Activated naive CD4-positive, alpha-beta T cell treated with anti-CD3 and anti-CD28 coated beads, Interleukin-2, amount 50 U/mL, for 16 hours (primary cell): ENCODE measurements around the gene MCTP1.

ENCODE experiments used
- DNase-seq: peaks from one replicate; pipeline ENCODE4 v3.0.0-alpha.2; 2020

Gene MCTP1

GRCh38 chr5:94928891-94929290 lies 356.0 kb downstream of the MCTP1 start:
- no peak for DNase-seq

GRCh38 chr5:94920570-94920969 lies 364.3 kb downstream of the MCTP1 start:
- no peak for DNase-seq

- no peak for DNase-seq
Observed at GRCh38 chr5:94916619-94917018, 368.3 kb downstream of the MCTP1 start.

- no peak for DNase-seq
Observed at GRCh38 chr5:94911276-94911675, 373.6 kb downstream of the MCTP1 start.

- DNase-seq: no peak
Observed at GRCh38 chr5:94910721-94911120, 374.2 kb downstream of the MCTP1 start.

- DNase-seq: no peak
Observed at GRCh38 chr5:94908889-94909480, 375.9 kb downstream of the MCTP1 start.

- no peak for DNase-seq
Observed at GRCh38 chr5:94906750-94907149, 378.1 kb downstream of the MCTP1 start.

GRCh38 chr5:94903726-94904125 lies 381.2 kb downstream of the MCTP1 start:
- DNase-seq: no peak

GRCh38 chr5:94901191-94901979 lies 383.5 kb downstream of the MCTP1 start:
- DNase-seq: no peak

- no peak for DNase-seq
Observed at GRCh38 chr5:94900006-94900505, 384.8 kb downstream of the MCTP1 start.

- DNase-seq: no peak
Observed at GRCh38 chr5:94893412-94894135, 391.3 kb downstream of the MCTP1 start.

- DNase-seq: no peak
Observed at GRCh38 chr5:94891972-94892371, 392.9 kb downstream of the MCTP1 start.

GRCh38 chr5:94891565-94891964 lies 393.3 kb downstream of the MCTP1 start:
- DNase-seq: no peak

- DNase-seq: no peak
Observed at GRCh38 chr5:94890907-94891306, 394.0 kb downstream of the MCTP1 start.

GRCh38 chr5:94888674-94889073 lies 396.2 kb downstream of the MCTP1 start:
- no peak for DNase-seq

- no peak for DNase-seq
Observed at GRCh38 chr5:94885931-94886330, 399.0 kb downstream of the MCTP1 start.

- no peak for DNase-seq
Observed at GRCh38 chr5:94884311-94884710, 400.6 kb downstream of the MCTP1 start.

- no peak for DNase-seq
Observed at GRCh38 chr5:94872526-94872925, 412.4 kb downstream of the MCTP1 start.

GRCh38 chr5:94870511-94871183 lies 414.2 kb downstream of the MCTP1 start:
- DNase-seq: no peak

GRCh38 chr5:94869921-94870320 lies 415.0 kb downstream of the MCTP1 start:
- no peak for DNase-seq

- no peak for DNase-seq
Observed at GRCh38 chr5:94863951-94864350, 420.9 kb downstream of the MCTP1 start.

- no peak for DNase-seq
Observed at GRCh38 chr5:94857111-94857510, 427.8 kb downstream of the MCTP1 start.

GRCh38 chr5:94856257-94856800 lies 428.6 kb downstream of the MCTP1 start:
- DNase-seq: no peak
